Tibial nerve (tissue), 4 donors: ENCODE data around the gene GAB3.

Source experiments
- EP300 ChIP-seq, 2 donors: sonication (generic); formaldehyde crosslinking; IDR thresholded peaks; one replicate each; pipeline ENCODE4 v1.6.1; 2017; ENCODE audit warnings: antibody characterized with exemption in 2 of 2, mild to moderate bottlenecking in 1 of 2
- POLR2A ChIP-seq, 2 donors: fragments of 450-650 bp; IDR thresholded peaks; one replicate each; pipeline ENCODE4 v1.6.1; 2017; ENCODE audit warnings: antibody characterized with exemption in 2 of 2, mild to moderate bottlenecking in 2 of 2, moderate library complexity in 2 of 2
- TF ChIP-seq, protein P1 (sequence below), 5 experiments: fragments of 200-600 bp in 3 of 5; fragments of 450-650 bp in 2 of 5; sonication (generic) in 3 of 5; IDR thresholded peaks; one replicate each; pipeline ENCODE4 v1.5.1; 2016 to 2019; ENCODE audit warnings: antibody characterized with exemption in 5 of 5, mild to moderate bottlenecking in 3 of 5, moderate library complexity in 2 of 5

DNA sequence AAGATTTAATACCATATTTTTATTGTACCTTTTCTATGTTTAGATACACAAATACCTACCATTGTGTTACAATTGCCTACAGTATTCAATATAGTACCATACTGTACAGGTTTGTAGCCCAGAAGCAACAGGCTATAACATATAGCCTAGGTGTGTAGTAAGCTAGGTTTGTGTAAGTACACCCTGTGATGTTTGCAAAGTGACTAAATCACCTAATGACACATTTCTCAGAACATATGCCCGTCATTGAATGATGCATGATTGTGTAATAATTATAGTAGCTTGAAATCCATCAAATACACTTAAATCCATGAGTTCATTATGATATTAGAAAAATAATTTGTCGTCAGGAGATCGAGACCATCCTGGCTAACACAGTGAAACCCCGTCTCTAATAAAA, 30.8 kb downstream of the GAB3 start:
- TF ChIP-seq, protein P1, sequence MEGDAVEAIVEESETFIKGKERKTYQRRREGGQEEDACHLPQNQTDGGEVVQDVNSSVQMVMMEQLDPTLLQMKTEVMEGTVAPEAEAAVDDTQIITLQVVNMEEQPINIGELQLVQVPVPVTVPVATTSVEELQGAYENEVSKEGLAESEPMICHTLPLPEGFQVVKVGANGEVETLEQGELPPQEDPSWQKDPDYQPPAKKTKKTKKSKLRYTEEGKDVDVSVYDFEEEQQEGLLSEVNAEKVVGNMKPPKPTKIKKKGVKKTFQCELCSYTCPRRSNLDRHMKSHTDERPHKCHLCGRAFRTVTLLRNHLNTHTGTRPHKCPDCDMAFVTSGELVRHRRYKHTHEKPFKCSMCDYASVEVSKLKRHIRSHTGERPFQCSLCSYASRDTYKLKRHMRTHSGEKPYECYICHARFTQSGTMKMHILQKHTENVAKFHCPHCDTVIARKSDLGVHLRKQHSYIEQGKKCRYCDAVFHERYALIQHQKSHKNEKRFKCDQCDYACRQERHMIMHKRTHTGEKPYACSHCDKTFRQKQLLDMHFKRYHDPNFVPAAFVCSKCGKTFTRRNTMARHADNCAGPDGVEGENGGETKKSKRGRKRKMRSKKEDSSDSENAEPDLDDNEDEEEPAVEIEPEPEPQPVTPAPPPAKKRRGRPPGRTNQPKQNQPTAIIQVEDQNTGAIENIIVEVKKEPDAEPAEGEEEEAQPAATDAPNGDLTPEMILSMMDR (IDR thresholded peaks at IDR 0.05): no peak
- TF ChIP-seq POLR2A (IDR thresholded peaks at IDR 0.05) (no peak), EP300 (IDR thresholded peaks at IDR 0.05) (no peak)
